Superior temporal gyrus (tissue), 1 donor: ENCODE results near the gene SLC39A6.
"Not testable (repeated sequence)": the region's sequence is repeated elsewhere in the genome, so short reads cannot be mapped to it uniquely, and the experiment has no call there.

Experiments
- DNase-seq: peaks from one replicate; pipeline ENCODE4 v3.0.0-alpha.2; 2016; ENCODE audit errors: extremely low spot score

SLC39A6 gene

GRCh38 chr18:36129300-36130038, at the start of gene SLC39A6, which contains the start of gene ELP2:
Gene SLC39A6 (minus strand): TSS chr18:36129340. CDS start chr18:36127007, 2,333 bp downstream.
Gene ELP2 (plus strand): TSS chr18:36129899. CDS start chr18:36129934, 35 bp downstream.
- DNase-seq: peak; percentile 97

GRCh38 chr18:36177913-36178312, 48.8 kb upstream of the SLC39A6 start:
- no peak for DNase-seq

GRCh38 chr18:36176711-36177110, 47.6 kb upstream of the SLC39A6 start:
- no peak for DNase-seq

GRCh38 chr18:36176177-36176584, 47.0 kb upstream of the SLC39A6 start:
- DNase-seq: no peak

GRCh38 chr18:36175481-36175880, 46.3 kb upstream of the SLC39A6 start:
- no peak for DNase-seq

GRCh38 chr18:36169938-36170337, 40.8 kb upstream of the SLC39A6 start:
- DNase-seq: no peak

GRCh38 chr18:36168296-36168695, 39.2 kb upstream of the SLC39A6 start:
- not testable (repeated sequence) for DNase-seq

GRCh38 chr18:36167692-36168218, 38.6 kb upstream of the SLC39A6 start:
- DNase-seq: no peak

- DNase-seq: no peak
Measured at GRCh38 chr18:36162981-36163380, 33.8 kb upstream of the SLC39A6 start.

GRCh38 chr18:36160959-36161371, 31.8 kb upstream of the SLC39A6 start:
- DNase-seq: no peak

- DNase-seq: no peak
Measured at GRCh38 chr18:36158266-36158867, 29.2 kb upstream of the SLC39A6 start.

GRCh38 chr18:36157441-36157840, 28.3 kb upstream of the SLC39A6 start:
- DNase-seq: no peak

GRCh38 chr18:36155851-36156757, 27.0 kb upstream of the SLC39A6 start:
- no peak for DNase-seq

- DNase-seq: no peak
Measured at GRCh38 chr18:36153771-36154170, 24.6 kb upstream of the SLC39A6 start.

GRCh38 chr18:36153203-36153602, 24.1 kb upstream of the SLC39A6 start:
- no peak for DNase-seq

- no peak for DNase-seq
Measured at GRCh38 chr18:36152781-36153180, 23.6 kb upstream of the SLC39A6 start.

GRCh38 chr18:36149514-36150289, 20.6 kb upstream of the SLC39A6 start:
- DNase-seq: no peak

- no peak for DNase-seq
Measured at GRCh38 chr18:36143391-36143790, 14.3 kb upstream of the SLC39A6 start.

- DNase-seq: no peak
Measured at GRCh38 chr18:36142751-36143150, 13.6 kb upstream of the SLC39A6 start.

- no peak for DNase-seq
Measured at GRCh38 chr18:36141576-36141975, 12.4 kb upstream of the SLC39A6 start.

GRCh38 chr18:36139245-36139644, 10.1 kb upstream of the SLC39A6 start:
- DNase-seq: no peak
